Activated CD4-positive, alpha-beta T cell treated with anti-CD3 and anti-CD28 coated beads, Interleukin-2, amount 50 U/mL, for 16 hours (primary cell): ENCODE measurements around the gene MRPL44.
A peak's percentile ranks its signal among the peaks of the same experiment; 100 is the strongest.

Experiments
- DNase-seq: peaks from one replicate; pipeline ENCODE4 v3.0.0-alpha.2; 2020

The MRPL44 gene

GRCh38 chr2:223957092-223957851, at the start of gene MRPL44:
Gene MRPL44 (plus strand): TSS chr2:223957463. CDS start chr2:223957473, 10 bp downstream.
- peak; percentile 97 for DNase-seq

GRCh38 chr2:223908304-223908998, 48.8 kb upstream of the MRPL44 start:
- no peak for DNase-seq

GRCh38 chr2:223909001-223909741, 48.1 kb upstream of the MRPL44 start:
- no peak for DNase-seq

GRCh38 chr2:223914324-223914723, 42.9 kb upstream of the MRPL44 start:
- no peak for DNase-seq

GRCh38 chr2:223915071-223915470, 42.2 kb upstream of the MRPL44 start:
- DNase-seq, result no peak

GRCh38 chr2:223916181-223916920, 40.9 kb upstream of the MRPL44 start:
- DNase-seq, result no peak

- DNase-seq, result no peak
Measured at GRCh38 chr2:223918671-223919134, 38.6 kb upstream of the MRPL44 start.

- DNase-seq, result no peak
Measured at GRCh38 chr2:223920109-223920508, 37.2 kb upstream of the MRPL44 start.

GRCh38 chr2:223921204-223921603, 36.1 kb upstream of the MRPL44 start:
- no peak for DNase-seq

GRCh38 chr2:223922308-223922707, 35.0 kb upstream of the MRPL44 start:
- DNase-seq, result no peak

- DNase-seq, result no peak
Measured at GRCh38 chr2:223923976-223924375, 33.3 kb upstream of the MRPL44 start.

GRCh38 chr2:223925106-223925505, 32.2 kb upstream of the MRPL44 start:
- DNase-seq, result no peak

GRCh38 chr2:223928113-223929006, 28.9 kb upstream of the MRPL44 start:
- no peak for DNase-seq

GRCh38 chr2:223929571-223930102, 27.6 kb upstream of the MRPL44 start:
- DNase-seq, result peak; percentile 63

- DNase-seq, result no peak
Measured at GRCh38 chr2:223930103-223930976, 26.9 kb upstream of the MRPL44 start.

- no peak for DNase-seq
Measured at GRCh38 chr2:223932816-223933800, 24.2 kb upstream of the MRPL44 start.

GRCh38 chr2:223934870-223935269, 22.4 kb upstream of the MRPL44 start:
- no peak for DNase-seq

GRCh38 chr2:223935459-223936125, 21.7 kb upstream of the MRPL44 start:
- no peak for DNase-seq
